Activated B cell treated with CpG ODN at 0.5 μM for 24 hours (primary cell): Measurements from ENCODE around the gene MAML2. TPM values are rescaled to one million over a fixed set of nuclear protein-coding genes. Genes with fewer than 3 reads are reported as not detected.
"Not testable (repeated sequence)": the region's sequence is repeated elsewhere in the genome, so short reads cannot be mapped to it uniquely, and the experiment has no call there.

Source experiments
- ATAC-seq: fragments of 200-7000 bp; cut with Tn5 transposase; one replicate; pipeline ENCODE4 v1.10.0; 2021; ENCODE audit warnings: low read depth, mild to moderate bottlenecking, moderate library complexity
- CTCF ChIA-PET: fragments of 350-600 bp; sonication (Branson Sonifier 250); formaldehyde crosslinking; loops from one replicate; lab custom pipeline; 2021; ENCODE audit warnings: antibody characterized with exemption; lab: Charles Lee
- POLR2A ChIA-PET: fragments of 350-600 bp; sonication (Branson Sonifier 250); formaldehyde crosslinking; loops from one replicate; lab custom pipeline; 2021; ENCODE audit warnings: antibody characterized with exemption; lab: Charles Lee
- DNase-seq: peaks from one replicate; pipeline ENCODE4 v3.0.0; 2022
- H3K27ac Mint-ChIP-seq: one replicate; pipeline ENCODE4 v1.8.0; 2020; ENCODE audit warnings: mixed read lengths
- H3K27me3 Mint-ChIP-seq: one replicate; pipeline ENCODE4 v1.8.0; 2021; ENCODE audit warnings: mixed read lengths
- H3K36me3 Mint-ChIP-seq: one replicate; pipeline ENCODE4 v1.8.0; 2021; ENCODE audit warnings: low read depth, mixed read lengths
- H3K4me1 Mint-ChIP-seq: one replicate; pipeline ENCODE4 v1.8.0; 2021; ENCODE audit warnings: mixed read lengths
- H3K4me3 Mint-ChIP-seq: one replicate; pipeline ENCODE4 v1.8.0; 2020; ENCODE audit warnings: mild to moderate bottlenecking, mixed read lengths
- H3K9me3 Mint-ChIP-seq: one replicate; pipeline ENCODE4 v1.8.0; 2020; ENCODE audit warnings: mixed read lengths
- CTCF ChIP-seq: fragments of 200-600 bp; IDR thresholded peaks from one replicate; pipeline ENCODE4 v1.8.0; 2022; ENCODE audit warnings: antibody characterized with exemption, mild to moderate bottlenecking
- intact Hi-C: fragments of 100-400 bp; cut with micrococcal nuclease; formaldehyde crosslinking; loops from one replicate; pipeline ENCODE4 v1.15.1; 2024
- total RNA-seq: library from RNA; stranded (reverse); gene quantifications from 2 replicates; pipeline ENCODE4 v1.2.3, GENCODE V29; 2022

The MAML2 gene
- total RNA-seq, 1 donor from 2014 or later, result 24.8 TPM

- H3K4me1 Mint-ChIP-seq, result peaks cover 45% of the 10 kb centered on the region
- no peak overlapping the region for H3K4me3 Mint-ChIP-seq
- H3K36me3 Mint-ChIP-seq, result peaks cover 9% of the 10 kb centered on the region
- peaks cover 5% of the 10 kb centered on the region for H3K9me3 Mint-ChIP-seq
- intact Hi-C loops, result no loop called here
- CTCF ChIA-PET, result no interaction called here
- H3K27me3 Mint-ChIP-seq, result no peaks in the 10 kb centered on the region
- no peak for ATAC-seq
- TF ChIP-seq CTCF, result no peak
- no peak for DNase-seq
- POLR2A ChIA-PET, result no interaction called here
- no peak overlapping the region for H3K27ac Mint-ChIP-seq
Observed at GRCh38 chr11:96290631-96291030, 52.4 kb downstream of the MAML2 start.

GRCh38 chr11:96290031-96290430 lies 53.0 kb downstream of the MAML2 start:
- peaks cover 47% of the 10 kb centered on the region for H3K4me1 Mint-ChIP-seq
- no peaks in the 10 kb centered on the region for H3K27me3 Mint-ChIP-seq
- no peak overlapping the region for H3K27ac Mint-ChIP-seq
- DNase-seq (no peak), ATAC-seq (no peak)
- intact Hi-C loops, result no loop called here
- H3K9me3 Mint-ChIP-seq, result peaks cover 5% of the 10 kb centered on the region
- ChIA-PET POLR2A (no interaction called here), CTCF (no interaction called here)
- H3K36me3 Mint-ChIP-seq, result peaks cover 15% of the 10 kb centered on the region
- no peak for TF ChIP-seq CTCF
- H3K4me3 Mint-ChIP-seq, result no peak overlapping the region

DNA sequence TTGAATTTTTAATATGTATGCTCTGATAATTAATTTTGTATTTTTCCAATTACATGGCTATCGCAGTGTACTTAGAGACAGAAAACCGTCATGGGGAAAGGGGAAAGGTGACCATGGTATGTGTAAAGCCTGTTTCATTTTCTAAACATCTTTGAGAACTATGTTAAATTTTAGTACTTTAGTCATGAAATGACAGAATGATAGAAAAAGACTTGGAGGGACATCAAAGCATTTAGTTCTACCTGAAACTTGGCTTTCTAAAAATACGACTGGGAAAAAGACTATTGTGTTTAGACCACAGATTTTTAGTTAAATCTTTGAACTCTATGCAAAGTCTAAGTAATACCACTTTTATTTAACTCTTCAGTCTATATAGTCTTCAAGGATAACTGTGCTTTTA lies 54.1 kb downstream of the MAML2 start:
- no peak overlapping the region for H3K27ac Mint-ChIP-seq
- intact Hi-C loops, result no loop called here
- peaks cover 5% of the 10 kb centered on the region for H3K9me3 Mint-ChIP-seq
- POLR2A ChIA-PET, result no interaction called here
- H3K4me3 Mint-ChIP-seq, result no peak overlapping the region
- DNase-seq, result no peak
- no peak for ATAC-seq
- no peak for TF ChIP-seq CTCF
- H3K27me3 Mint-ChIP-seq, result no peaks in the 10 kb centered on the region
- CTCF ChIA-PET, result no interaction called here
- peaks cover 15% of the 10 kb centered on the region for H3K36me3 Mint-ChIP-seq
- peaks cover 43% of the 10 kb centered on the region for H3K4me1 Mint-ChIP-seq

- intact Hi-C loops, result no loop called here
- Mint-ChIP-seq H3K36me3 (peaks cover 15% of the 10 kb centered on the region), H3K27ac (peak overlapping the region; percentile 36), H3K4me1 (peaks cover 43% of the 10 kb centered on the region), H3K4me3 (peak overlapping the region; percentile 16), H3K27me3 (no peaks in the 10 kb centered on the region), H3K9me3 (peaks cover 5% of the 10 kb centered on the region)
- CTCF ChIA-PET, result interaction anchor here (1.0 to 1.3 kb wide), 3 partner anchors 9 to 55 kb away, joined by 3 to 7 read pairs (median 3); partner anchors contain the start of gene MAML2
- ATAC-seq (no peak), DNase-seq (no peak)
- TF ChIP-seq CTCF, result no peak
- POLR2A ChIA-PET, result interaction anchor here (0.6 to 1.2 kb wide), 2 partner anchors 30 to 366 kb away, joined by 3 read pairs; no protein-coding TSS in a partner anchor
Observed at GRCh38 chr11:96287822-96288439, 55.1 kb downstream of the MAML2 start.

GRCh38 chr11:96285985-96286384 lies 57.0 kb downstream of the MAML2 start:
- H3K4me3 Mint-ChIP-seq, DNase-seq, ATAC-seq, H3K27me3 Mint-ChIP-seq, H3K9me3 Mint-ChIP-seq, H3K27ac Mint-ChIP-seq, intact Hi-C loops: not testable (repeated sequence)
- POLR2A ChIA-PET, result interaction anchor here (1.1 kb wide), 1 partner anchor 57 kb away, joined by 4 read pairs; the partner anchor contains the start of gene MAML2
- Mint-ChIP-seq H3K36me3 (peaks cover 22% of the 10 kb centered on the region), H3K4me1 (peaks cover 50% of the 10 kb centered on the region)
- CTCF ChIA-PET, result interaction anchor here (0.8 kb wide), 1 partner anchor 58 kb away, joined by 3 read pairs; no protein-coding TSS in a partner anchor
